Karpas-422 (cell line): ENCODE data around the gene PNKD. TPM values are rescaled to one million over a fixed set of nuclear protein-coding genes. Genes with fewer than 3 reads are reported as not detected.

Experiments
- DNase-seq: peaks from one replicate; pipeline ENCODE4 v3.0.0-alpha.2; 2015
- H2AFZ ChIP-seq: fragments of 200-600 bp; sonication (generic); 2 replicates; pipeline ENCODE4 v1.6.1; 2014; ENCODE audit warnings: antibody characterized with exemption, low read length, mixed read lengths
- H3K27ac ChIP-seq: fragments of 200-600 bp; sonication (generic); 2 replicates; pipeline ENCODE4 v1.5.1; 2014; ENCODE audit warnings: mild to moderate bottlenecking, low read length, moderate library complexity
- H3K27me3 ChIP-seq: fragments of 200-600 bp; sonication (generic); 2 replicates; pipeline ENCODE4 v1.6.1; 2014; ENCODE audit warnings: low read length, mixed read lengths
- H3K36me3 ChIP-seq: fragments of 200-600 bp; sonication (generic); 2 replicates; pipeline ENCODE4 v1.6.1; 2014; ENCODE audit warnings: low read length, mixed read lengths; ENCODE audit not compliant: insufficient read depth
- H3K4me1 ChIP-seq: fragments of 200-600 bp; sonication (generic); 2 replicates; pipeline ENCODE4 v1.6.1; 2014; ENCODE audit warnings: mild to moderate bottlenecking, low read length, mixed read lengths
- H3K4me2 ChIP-seq: fragments of 200-600 bp; sonication (generic); 2 replicates; pipeline ENCODE4 v1.6.1; 2014; ENCODE audit warnings: low read length, low read depth, mild to moderate bottlenecking; ENCODE audit not compliant: poor library complexity, severe bottlenecking
- H3K4me3 ChIP-seq: fragments of 200-600 bp; sonication (generic); 2 replicates; pipeline ENCODE4 v1.5.1; 2014; ENCODE audit warnings: mild to moderate bottlenecking, antibody characterized with exemption, low read length, mixed read lengths
- H3K79me2 ChIP-seq: fragments of 200-600 bp; sonication (generic); 2 replicates; pipeline ENCODE4 v1.6.1; 2014; ENCODE audit warnings: mild to moderate bottlenecking, low read length, mixed read lengths
- H3K9ac ChIP-seq: fragments of 200-600 bp; sonication (generic); 2 replicates; pipeline ENCODE4 v1.6.0; 2014; ENCODE audit warnings: low read length
- H3K9me2 ChIP-seq: fragments of 200-600 bp; sonication (generic), shearing (Covaris generic); replicated peaks from 2 replicates; pipeline ENCODE4 v1.6.0; 2014; ENCODE audit warnings: mild to moderate bottlenecking, low read length, moderate library complexity; ENCODE audit not compliant: insufficient read depth
- H3K9me3 ChIP-seq: fragments of 300-700, 200-600 bp; sonication (generic); 2 replicates; pipeline ENCODE4 v1.6.1; 2014; ENCODE audit warnings: low read length, mixed read lengths
- H4K20me1 ChIP-seq: fragments of 200-600 bp; sonication (generic); 2 replicates; pipeline ENCODE4 v1.6.1; 2014; ENCODE audit warnings: mild to moderate bottlenecking, antibody characterized with exemption, low read length, low read depth; ENCODE audit not compliant: insufficient read depth
- total RNA-seq: library from RNA; depleted of rRNA; stranded (reverse); fragments of >200 nt; shearing (Covaris generic); gene quantifications from 2 replicates; pipeline ENCODE4 v1.2.3, GENCODE V29; 2014; ENCODE audit warnings: low replicate concordance

The PNKD gene
- total RNA-seq, 1 experiment from 2014 or later = 26.5 TPM

DNA sequence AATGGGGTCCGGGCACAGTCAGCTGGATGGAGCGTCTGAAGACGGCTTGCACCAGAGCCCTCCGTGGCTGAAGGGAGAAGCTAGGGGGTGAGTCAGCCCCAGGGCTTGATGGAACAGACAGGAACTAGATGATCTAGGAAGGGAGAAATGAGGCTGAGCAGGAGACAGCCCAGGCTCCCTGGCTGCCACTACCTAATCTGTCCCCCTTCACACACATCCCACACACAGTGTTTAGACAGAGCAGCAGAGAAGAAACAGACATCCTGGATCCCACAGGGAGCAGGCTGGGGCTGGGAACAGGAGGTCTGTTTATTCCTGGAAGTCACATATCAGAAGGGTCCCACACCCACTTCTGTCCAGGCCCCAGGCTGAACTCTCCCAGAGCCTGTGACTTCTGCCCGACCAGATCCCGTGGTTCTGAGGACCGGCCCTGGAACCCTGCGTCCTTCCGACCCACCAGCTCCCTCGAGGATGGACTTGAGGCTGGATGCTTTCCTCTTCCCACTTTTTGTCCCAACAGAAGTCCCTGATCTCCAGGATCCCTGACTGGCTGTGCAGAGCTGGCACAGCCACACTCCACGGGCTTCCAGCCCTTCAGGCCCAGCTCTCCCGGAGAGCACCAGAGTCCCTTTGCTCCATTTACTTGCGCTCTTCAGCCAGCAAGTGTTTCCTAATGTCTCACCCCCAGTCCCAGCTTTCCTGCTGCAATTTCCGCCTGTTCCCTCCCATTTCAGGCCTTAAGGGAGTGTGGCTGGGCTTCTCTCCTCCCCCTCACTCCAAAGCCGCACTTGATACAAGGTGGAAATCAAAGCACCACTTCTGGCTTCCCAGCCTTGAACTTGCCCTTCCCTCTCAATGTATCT is 11.0 kb upstream of the PNKD start:
- Histone ChIP-seq H3K9me2 (no peaks in the 10 kb centered on the region), H3K27ac (no peak overlapping the region), H3K36me3 (peaks cover 9% of the 10 kb centered on the region; the same call in 1 of the 2 replicates), H3K9ac (no peak overlapping the region), H3K27me3 (no peaks in the 10 kb centered on the region), H2AFZ (no peak overlapping the region), H4K20me1 (no peaks in the 10 kb centered on the region), H3K4me1 (peaks cover 30% of the 10 kb centered on the region), H3K4me3 (no peak overlapping the region), H3K9me3 (no peaks in the 10 kb centered on the region), H3K4me2 (no peak overlapping the region), H3K79me2 (no peaks in the 10 kb centered on the region)
- DNase-seq = no peak

DNA sequence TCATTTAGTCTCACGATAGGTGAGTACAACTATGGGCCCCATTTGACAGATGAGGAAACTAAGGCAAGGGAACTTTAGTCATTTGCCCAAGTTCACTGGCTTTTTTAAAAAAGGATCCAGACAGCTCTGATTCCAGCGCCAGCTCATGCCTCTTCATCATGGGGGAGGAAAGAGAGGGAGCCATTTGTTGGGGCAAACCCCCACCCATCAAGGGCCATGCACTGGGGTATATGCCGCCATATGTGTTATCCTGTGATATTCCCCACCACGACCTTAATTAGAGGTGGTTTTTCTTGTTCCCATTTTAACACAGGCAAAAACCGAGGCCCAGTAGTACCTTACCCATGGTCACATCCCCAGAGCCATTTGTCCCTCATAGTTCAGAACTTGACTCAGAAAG is 10.2 kb upstream of the PNKD start:
- H3K27me3 ChIP-seq = no peaks in the 10 kb centered on the region
- no peak overlapping the region for H3K9ac ChIP-seq
- no peak overlapping the region for H3K4me3 ChIP-seq
- H3K27ac ChIP-seq = no peak overlapping the region
- no peak overlapping the region for H3K4me2 ChIP-seq
- no peaks in the 10 kb centered on the region for H3K9me3 ChIP-seq
- H3K4me1 ChIP-seq = peaks cover 30% of the 10 kb centered on the region
- H3K36me3 ChIP-seq = peaks cover 9% of the 10 kb centered on the region; the same call in 1 of the 2 replicates
- H4K20me1 ChIP-seq = no peaks in the 10 kb centered on the region
- no peaks in the 10 kb centered on the region for H3K9me2 ChIP-seq
- DNase-seq = no peak
- no peak overlapping the region for H2AFZ ChIP-seq
- H3K79me2 ChIP-seq = no peaks in the 10 kb centered on the region

DNA sequence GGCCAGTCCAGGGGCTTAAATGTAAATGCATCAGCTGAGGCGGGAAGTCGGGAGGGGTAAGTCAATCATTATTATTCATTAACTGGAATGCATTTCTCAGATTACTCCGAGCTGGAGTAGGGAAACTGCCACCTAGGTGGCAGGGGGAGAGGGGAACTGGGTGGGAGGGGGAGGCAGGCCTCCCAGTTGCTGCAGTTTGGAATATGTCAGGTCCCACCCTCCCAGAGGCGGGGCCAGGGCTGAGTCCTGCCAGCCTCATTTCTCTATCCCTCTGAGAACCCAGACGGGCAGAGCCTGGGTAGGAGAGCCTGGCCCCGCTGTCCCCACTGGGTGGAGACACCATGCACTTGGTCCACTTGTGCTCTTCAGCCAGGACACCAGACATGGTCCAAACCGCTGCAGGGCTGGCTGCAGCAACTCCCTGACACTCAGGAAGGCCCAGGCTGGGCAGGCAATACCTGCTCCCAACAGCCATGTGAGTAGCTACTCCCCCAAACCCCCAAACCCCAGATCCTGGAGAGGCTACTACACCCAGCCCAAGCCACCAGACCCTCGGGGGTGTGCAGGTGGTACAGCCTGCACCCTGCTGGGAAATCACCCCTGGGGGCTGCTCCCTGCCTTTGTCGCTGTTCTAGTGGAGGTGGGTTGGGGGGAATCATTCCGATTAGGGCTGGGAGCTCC is 9.4 kb upstream of the PNKD start, which contains the start of gene GPBAR1:
TSS of gene GPBAR1 (plus strand) at position 274 of the 681 bp plus-strand sequence. CDS start 1,710 bp downstream, outside the sequence.
- no peak for DNase-seq
- Histone ChIP-seq H3K27me3 (no peaks in the 10 kb centered on the region), H4K20me1 (no peaks in the 10 kb centered on the region), H2AFZ (no peak within 1 kb of the TSS), H3K9me2 (no peaks in the 10 kb centered on the region), H3K9me3 (no peaks in the 10 kb centered on the region), H3K4me2 (peak within 1 kb of the TSS; percentile 6), H3K9ac (no peak within 1 kb of the TSS), H3K36me3 (peaks cover 3% of the 10 kb centered on the region; the same call in 1 of the 2 replicates), H3K4me1 (peaks cover 30% of the 10 kb centered on the region), H3K79me2 (no peaks in the 10 kb centered on the region), H3K27ac (peak within 1 kb of the TSS; percentile 32; the same call in 1 of the 2 replicates), H3K4me3 (no peak within 1 kb of the TSS)

DNA sequence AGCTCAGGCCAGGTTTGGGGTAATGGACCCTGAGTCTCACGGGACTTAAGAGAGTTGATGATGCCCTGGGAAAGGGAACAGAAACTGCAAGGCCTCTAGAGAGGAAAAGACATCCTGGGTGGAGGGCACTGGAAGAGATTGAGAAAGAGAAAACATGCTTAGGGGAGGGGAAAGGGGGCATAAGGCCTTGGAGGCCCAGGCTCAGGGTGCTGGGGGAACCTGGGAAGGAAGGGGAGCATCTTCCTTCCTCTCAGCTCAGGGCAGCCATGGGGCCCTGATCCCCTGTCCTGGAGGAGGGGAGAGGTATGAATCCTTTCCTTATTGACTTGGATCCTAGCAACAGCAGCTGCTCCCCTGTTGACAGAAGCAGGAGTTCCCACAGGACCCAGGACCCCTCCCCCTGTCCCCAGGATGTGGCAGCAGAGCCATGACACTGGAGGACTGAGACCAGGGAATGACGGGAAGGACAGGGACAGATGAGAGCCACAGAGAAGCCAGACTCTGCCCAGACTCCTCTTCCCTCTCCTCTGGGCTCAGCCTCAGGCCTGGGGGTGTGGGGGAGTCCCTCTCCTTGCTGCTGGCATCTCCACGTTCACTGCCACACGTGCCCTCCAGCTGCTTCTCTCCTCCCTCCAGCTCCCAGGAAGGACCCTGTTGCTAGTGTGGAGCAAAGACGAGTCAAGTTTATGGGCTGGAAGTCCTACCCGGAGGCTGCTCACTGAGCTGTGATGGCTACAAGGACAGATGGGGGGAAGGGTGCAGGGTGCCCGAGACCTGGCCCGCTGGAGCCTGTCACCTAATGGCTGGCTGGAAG is 8.7 kb upstream of the PNKD start:
- Histone ChIP-seq H3K27ac (peak overlapping the region; percentile 32; the same call in 1 of the 2 replicates), H4K20me1 (no peaks in the 10 kb centered on the region), H3K4me3 (no peak overlapping the region), H3K9ac (no peak overlapping the region), H3K9me2 (no peaks in the 10 kb centered on the region), H3K4me1 (peaks cover 29% of the 10 kb centered on the region), H3K36me3 (peaks cover 3% of the 10 kb centered on the region; the same call in 1 of the 2 replicates), H3K4me2 (peak overlapping the region; percentile 6), H2AFZ (no peak overlapping the region), H3K27me3 (no peaks in the 10 kb centered on the region), H3K9me3 (no peaks in the 10 kb centered on the region), H3K79me2 (no peaks in the 10 kb centered on the region)
- DNase-seq = peak; percentile 65

DNA sequence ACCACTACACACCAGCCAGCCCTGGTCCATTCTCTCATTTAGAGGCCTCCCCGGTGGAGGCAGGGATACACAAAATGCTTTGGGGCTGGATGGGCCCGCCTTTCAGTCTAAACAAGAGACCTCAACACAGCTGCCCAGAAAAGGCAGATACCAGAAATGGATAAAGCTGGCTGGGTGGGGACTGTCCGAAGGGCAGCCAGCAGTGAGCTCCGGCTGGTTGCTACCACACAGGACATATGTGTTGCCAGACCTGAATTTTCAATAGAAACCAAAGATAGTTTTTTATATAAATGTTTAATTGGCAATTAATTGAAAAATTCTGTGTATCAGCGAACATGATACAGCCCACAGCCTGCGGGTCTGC is 8.1 kb upstream of the PNKD start:
- Histone ChIP-seq H3K79me2 (no peaks in the 10 kb centered on the region), H3K27ac (no peak overlapping the region), H3K4me3 (no peak overlapping the region), H3K9me3 (no peaks in the 10 kb centered on the region), H3K9me2 (no peaks in the 10 kb centered on the region), H3K9ac (no peak overlapping the region), H3K36me3 (peaks cover 6% of the 10 kb centered on the region; the same call in 1 of the 2 replicates), H3K27me3 (no peaks in the 10 kb centered on the region), H3K4me1 (peaks cover 23% of the 10 kb centered on the region), H4K20me1 (no peaks in the 10 kb centered on the region), H2AFZ (no peak overlapping the region), H3K4me2 (no peak overlapping the region)
- DNase-seq = no peak

DNA sequence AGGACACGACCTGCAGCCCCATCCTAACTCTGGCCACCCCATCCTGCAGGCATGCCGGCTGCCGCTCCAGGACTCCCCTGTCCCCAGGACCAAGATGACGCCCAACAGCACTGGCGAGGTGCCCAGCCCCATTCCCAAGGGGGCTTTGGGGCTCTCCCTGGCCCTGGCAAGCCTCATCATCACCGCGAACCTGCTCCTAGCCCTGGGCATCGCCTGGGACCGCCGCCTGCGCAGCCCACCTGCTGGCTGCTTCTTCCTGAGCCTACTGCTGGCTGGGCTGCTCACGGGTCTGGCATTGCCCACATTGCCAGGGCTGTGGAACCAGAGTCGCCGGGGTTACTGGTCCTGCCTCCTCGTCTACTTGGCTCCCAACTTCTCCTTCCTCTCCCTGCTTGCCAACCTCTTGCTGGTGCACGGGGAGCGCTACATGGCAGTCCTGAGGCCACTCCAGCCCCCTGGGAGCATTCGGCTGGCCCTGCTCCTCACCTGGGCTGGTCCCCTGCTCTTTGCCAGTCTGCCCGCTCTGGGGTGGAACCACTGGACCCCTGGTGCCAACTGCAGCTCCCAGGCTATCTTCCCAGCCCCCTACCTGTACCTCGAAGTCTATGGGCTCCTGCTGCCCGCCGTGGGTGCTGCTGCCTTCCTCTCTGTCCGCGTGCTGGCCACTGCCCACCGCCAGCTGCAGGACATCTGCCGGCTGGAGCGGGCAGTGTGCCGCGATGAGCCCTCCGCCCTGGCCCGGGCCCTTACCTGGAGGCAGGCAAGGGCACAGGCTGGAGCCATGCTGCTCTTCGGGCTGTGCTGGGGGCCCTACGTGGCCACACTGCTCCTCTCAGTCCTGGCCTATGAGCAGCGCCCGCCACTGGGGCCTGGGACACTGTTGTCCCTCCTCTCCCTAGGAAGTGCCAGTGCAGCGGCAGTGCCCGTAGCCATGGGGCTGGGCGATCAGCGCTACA is 7.4 kb upstream of the PNKD start:
- no peak for DNase-seq

DNA sequence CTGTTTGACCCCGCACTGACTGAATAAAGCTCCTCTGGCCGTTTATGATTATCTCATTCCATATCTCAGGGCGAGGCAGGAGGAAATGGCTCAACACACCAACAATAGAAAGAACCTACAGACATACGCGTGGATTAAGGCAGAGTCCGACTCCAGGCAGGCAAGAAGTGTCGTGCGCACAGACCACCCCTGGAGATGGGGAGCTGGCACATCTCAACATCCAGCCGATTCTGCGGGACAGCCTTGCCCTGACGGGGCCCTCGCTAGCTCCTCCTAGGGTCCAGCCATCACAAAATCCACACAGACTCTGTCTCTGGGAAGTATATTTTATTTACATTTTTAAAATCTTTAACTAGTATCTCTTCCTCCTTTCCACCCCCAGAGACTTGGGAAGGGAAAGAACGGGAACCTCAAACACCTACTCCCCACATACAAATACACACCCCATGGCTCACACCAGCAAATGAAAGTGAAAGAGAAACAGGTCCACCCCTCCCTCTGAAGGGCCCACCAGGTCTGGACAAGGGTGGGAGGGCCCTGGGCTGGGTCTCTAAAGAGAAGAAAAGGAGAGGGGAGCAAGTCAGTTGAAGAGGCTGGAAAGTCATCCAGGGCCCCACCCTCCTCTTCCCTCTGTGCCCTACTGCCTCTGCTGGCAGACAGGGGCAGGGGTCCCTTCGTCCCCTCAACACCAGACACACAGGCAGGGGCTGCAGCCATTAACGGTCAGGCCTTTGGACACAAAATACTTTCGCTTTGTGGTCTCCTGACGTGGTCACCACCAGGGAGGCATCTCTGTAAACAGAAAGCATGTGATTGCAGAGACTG is 6.3 kb upstream of the PNKD start:
- Histone ChIP-seq H3K4me2 (no peak overlapping the region), H3K9me3 (no peaks in the 10 kb centered on the region), H3K27me3 (no peaks in the 10 kb centered on the region), H3K4me3 (no peak overlapping the region), H3K4me1 (peaks cover 17% of the 10 kb centered on the region), H3K27ac (no peak overlapping the region), H4K20me1 (peaks cover under 1% of the 10 kb centered on the region; the same call in 1 of the 2 replicates), H3K36me3 (peaks cover 6% of the 10 kb centered on the region; the same call in 1 of the 2 replicates), H3K9ac (no peak overlapping the region), H3K9me2 (no peaks in the 10 kb centered on the region), H2AFZ (no peak overlapping the region), H3K79me2 (peaks cover 2% of the 10 kb centered on the region)
- no peak for DNase-seq

More for the DNA sequence above, 7.4 kb upstream of the PNKD start:
- Histone ChIP-seq H3K9me2 (no peaks in the 10 kb centered on the region), H3K4me1 (peaks cover 16% of the 10 kb centered on the region), H3K27me3 (no peaks in the 10 kb centered on the region), H3K4me3 (no peak overlapping the region), H3K27ac (no peak overlapping the region), H3K9me3 (no peaks in the 10 kb centered on the region), H2AFZ (no peak overlapping the region), H3K36me3 (peaks cover 6% of the 10 kb centered on the region; the same call in 1 of the 2 replicates), H3K4me2 (no peak overlapping the region), H3K79me2 (no peaks in the 10 kb centered on the region), H4K20me1 (no peaks in the 10 kb centered on the region), H3K9ac (no peak overlapping the region)
